ACHN (cell line): ENCODE results near the gene PLS1.

Experiments
- DNase-seq: peaks from one replicate; pipeline ENCODE4 v3.0.0-alpha.2; 2015
- in situ Hi-C: cut with HindIII; loops from 2 replicates; pipeline ENCODE4 v1.10.0; 2017; ENCODE audit warnings: low sequenced_read_pairs, low pct_ligation_motif_present, low pct_unique_long_range_greater_than_20kb

The PLS1 gene

DNA sequence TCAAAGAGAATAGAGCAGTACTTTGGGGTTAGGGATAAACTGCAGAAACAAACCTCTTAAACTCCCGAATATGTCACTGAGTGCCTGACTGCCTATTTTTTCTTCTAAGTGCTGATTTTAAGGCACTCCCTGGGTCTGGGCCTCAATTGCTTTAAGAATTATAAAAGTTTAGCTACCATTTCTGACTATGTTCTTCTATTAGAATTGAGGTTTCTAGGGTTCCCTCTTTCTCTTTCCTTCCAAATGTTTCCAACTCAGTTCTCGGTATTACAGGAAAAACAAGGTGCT, 28.9 kb downstream of the PLS1 start:
- no peak for DNase-seq
- in situ Hi-C loops: no loop called here

DNA sequence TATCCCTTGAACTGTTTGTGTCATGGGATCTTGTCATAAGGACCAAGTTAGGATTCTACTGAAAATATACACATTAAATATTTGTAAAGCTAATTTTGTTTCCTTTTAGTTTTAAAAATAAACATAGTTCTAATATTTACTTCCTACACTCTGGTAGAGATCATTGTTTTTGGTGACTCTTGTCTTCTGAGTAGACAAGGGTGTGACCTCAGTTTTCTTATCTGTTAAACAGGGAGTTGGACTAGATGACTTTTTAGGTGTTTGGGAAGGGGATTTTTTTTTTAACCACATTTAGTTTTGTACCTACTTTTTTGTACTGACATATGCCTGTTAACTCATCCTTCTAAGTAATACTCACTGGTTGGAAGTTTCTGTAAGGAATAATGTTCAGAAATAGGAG, 30.8 kb downstream of the PLS1 start:
- no peak for DNase-seq
- in situ Hi-C loops: no loop called here

DNA sequence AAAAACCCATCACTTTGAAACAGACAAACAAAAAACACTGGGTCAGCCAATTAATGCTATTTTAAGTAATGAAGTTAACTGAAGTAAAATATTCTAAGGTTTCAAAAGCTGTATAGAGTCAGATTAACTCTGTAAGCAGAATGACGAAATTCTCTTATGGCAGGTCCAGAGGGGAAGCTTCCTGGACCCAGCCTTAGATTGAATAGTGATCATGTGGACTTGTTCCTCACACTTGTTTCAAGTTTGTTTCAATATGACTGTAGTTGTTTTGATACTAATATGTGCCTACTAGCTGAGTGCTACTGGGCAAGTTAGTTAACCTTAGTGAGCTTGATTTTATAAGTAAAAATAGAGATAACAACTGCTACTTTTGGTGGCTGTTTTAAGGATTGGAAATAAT, 32.6 kb downstream of the PLS1 start:
- no peak for DNase-seq
- in situ Hi-C loops: no loop called here

DNA sequence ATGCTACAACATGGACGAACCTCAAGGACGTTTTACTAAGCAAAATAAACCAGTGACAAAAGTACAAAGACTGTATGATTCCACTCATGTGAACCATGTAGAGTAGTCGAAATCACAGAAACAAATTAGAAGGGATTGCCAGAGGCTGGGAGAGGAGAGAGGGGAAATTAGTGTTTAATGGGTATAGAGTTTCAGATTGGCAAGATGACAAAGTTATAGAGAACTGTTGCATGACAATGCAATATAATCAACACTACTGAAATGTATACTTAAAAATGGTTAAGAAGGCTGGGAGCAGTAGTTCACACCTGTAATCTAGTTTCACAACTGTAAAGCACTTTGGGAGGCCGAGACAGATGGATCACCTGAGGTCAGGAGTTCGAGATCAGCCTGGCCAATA, 36.9 kb downstream of the PLS1 start:
- in situ Hi-C loops: no loop called here
- DNase-seq: no peak

DNA sequence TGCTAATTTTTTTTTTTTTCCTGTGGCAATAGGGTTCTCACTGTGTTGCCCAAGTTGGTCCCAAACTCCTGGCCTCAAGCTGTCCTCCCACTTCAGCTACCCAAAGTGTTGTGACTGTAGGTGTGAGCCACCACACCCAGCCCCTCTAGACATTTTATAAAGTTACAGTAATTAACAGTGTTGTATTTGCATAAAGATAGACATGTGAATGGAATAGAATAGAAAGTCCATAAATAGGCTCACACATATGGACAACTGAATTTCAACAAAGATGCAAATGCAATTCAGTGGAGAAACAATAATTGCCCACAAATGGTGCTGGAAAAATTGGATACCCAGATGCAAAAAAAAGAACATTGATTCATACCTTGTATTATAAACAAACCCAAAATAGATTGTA, 39.9 kb downstream of the PLS1 start:
- no peak for DNase-seq
- in situ Hi-C loops: no loop called here

DNA sequence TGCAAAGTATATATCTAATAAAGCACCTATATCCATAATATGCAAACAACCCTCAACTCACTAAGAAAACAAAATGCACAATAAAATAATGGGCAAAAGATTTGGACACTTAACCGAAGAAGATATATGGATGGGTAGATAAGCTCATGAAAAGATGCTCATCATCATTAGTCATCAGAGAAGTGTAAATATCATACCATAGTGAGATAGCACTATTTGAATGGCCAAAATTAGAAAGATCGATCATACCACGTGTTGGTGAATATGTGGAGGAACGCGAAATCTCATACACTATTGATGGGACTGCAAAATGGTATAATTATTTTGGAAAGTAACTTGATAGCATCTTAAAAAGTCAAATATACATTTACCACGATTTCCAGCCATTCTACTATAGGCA, 40.5 kb downstream of the PLS1 start:
- in situ Hi-C loops: no loop called here

DNA sequence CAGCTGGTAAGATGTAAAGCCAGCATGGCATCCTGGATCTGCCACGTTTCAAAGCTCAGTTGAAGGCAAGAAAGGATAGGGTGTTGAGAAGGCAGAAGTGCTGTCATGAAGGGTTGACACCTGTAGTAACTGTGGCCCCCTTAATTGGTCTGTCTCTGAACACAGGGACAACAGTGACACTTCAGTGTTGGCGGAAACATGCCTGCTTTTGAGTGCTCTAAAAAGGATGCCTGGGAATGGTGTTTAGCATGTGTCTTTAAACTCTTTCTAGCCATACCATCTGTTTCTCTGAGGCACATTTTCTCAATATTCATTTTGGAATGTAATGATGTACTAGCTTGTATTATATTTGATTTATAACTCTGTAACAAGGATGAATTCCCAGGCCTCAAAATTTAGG, 42.1 kb downstream of the PLS1 start:
- no peak for DNase-seq
- in situ Hi-C loops: no loop called here

More for the DNA sequence above, 40.5 kb downstream of the PLS1 start:
- DNase-seq: no peak

DNA sequence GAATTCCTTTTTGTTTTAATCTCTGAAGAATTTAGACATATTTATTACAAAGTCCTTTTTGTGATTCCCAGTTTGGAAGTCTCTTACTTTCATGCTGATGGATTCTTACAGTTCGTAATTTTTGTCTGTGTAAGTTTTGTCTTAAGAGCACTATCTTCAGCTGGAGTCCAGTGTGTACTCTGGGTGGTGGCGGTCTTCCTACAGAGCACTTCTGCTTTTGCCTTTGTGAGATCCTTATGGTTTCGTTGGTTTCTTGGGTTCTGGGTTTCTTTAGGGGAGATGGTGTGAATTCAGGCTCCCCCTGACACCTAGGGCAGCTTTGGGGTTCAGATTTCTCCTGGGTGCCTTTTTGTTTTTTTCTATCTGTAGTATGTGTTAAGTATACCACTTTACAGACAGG, 45.3 kb downstream of the PLS1 start:
- DNase-seq: no peak

DNA sequence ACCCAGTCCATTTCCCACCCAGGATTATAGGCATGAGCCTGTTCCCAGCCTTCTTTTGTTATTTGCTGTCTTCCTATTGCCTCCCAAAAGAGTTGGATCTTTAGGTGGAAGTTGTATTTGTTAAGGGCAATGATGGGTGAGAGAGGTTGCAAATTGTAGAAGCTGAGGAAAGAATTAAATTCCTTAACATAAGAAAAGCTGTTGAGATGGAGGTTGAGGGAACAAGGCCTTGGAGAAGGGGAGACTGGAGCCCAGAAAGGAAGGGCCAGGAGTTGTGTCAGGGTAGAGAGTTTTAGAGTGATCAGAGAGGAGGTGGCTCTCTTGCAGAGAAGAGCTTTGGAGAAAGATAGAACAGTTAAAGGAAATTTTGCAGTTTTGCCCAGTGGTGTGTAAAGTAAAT, 46.8 kb downstream of the PLS1 start:
- in situ Hi-C loops: no loop called here
- DNase-seq: no peak

More for the DNA sequence above, 45.3 kb downstream of the PLS1 start:
- in situ Hi-C loops: no loop called here

DNA sequence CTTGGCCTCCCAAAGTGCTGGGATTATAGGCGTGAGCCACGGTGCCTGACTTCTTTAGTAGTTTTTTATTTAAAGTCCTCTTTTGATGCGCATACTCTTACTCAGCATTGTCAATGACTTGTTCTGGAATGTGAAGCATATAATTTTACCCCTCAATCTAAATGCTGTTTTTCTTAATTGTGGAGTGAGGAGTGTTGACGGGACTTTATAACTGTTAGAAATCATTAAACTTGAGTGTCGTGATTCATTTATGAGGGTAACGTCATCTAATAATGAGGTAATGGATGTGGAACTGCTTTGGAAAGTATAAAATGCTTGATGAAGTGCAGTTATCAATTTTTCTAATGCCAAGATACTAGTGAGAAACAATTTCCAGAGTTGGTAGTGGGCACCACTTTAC, 48.3 kb downstream of the PLS1 start:
- in situ Hi-C loops: no loop called here

DNA sequence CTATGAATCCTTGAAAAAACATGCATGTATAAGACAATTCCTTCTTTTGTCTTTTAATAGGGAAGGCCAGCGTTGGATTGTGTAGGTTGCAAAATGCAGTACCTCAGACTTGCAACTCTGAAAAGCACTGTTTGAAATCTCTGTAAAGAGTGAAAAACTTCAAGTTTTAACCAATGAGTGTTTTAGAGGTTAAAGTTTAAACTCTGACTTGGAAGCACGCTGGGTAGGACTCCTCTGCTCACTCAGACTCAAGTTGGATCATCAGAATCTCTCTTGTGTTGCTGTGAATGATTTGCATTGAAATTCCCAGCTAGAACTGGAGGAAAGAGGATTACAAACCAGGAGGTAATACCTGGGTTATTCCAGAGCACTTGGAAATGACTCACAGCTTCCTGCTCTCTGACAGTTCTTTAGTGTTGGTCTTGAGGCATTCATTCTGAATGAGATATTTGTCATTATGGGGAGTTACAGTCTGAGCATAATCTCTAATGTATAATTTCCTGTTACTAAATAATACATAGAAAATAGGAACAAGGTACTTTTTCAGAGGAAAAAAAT, 49.1 kb downstream of the PLS1 start:
- in situ Hi-C loops: no loop called here
- peak; percentile 96 for DNase-seq

More for the DNA sequence above, 48.3 kb downstream of the PLS1 start:
- DNase-seq: peak; percentile 36

DNA sequence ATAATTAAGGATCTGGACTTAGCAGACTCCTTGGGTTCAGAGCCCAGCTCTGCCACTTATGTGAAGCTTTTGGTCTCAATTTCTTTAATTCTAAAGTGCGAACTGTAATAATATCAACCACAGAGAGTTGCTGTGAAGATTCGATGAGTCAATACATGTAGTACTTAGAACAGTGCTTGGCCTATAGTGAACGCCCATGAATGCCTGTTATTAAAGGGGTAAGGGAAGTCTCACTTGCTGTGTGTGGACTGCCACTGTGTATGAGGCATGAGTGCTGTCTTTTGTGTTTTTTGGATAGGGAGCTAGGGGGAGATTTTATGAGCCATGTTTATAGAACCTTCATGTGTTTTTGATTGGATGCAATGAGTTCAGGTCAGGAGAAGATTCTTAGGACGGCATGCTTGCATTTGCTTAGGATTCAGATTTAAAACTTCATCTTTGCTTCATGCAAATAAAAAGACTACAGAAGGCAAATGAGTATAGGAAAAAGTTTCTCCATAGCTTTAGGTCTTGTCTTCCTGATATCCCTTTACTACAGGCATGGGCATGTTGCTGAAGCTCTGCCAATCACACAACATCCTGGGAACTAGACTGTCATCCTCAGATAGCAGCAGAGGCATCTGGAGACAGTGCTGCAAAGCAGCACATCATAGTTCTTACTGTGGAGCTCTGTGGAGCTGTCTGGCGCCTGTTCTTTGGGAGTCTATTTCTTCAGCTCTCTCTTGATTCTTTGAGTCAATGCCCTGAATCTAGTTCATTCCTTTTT, 50.0 kb downstream of the PLS1 start:
- no peak for DNase-seq
- in situ Hi-C loops: no loop called here

DNA sequence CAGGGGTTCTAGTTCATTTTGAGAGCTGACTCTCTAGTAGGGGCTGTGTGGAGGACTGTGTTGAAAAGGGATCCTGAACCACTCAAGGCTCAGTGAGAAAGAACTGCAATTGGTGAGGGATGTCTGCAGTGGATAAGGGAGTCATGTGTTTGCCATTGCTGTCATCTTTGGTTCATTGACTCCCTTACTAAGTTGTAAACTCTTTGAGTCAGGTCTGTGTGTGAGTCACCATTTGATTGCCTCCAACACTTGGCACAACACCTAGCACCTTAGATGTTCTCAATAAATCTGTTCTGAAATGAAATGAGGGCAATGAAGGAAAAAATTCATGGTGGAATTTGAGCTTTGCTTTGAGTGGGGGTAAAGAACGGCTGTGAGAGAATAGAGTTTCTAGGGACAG, 51.7 kb downstream of the PLS1 start:
- in situ Hi-C loops: no loop called here
- DNase-seq: peak; percentile 85

DNA sequence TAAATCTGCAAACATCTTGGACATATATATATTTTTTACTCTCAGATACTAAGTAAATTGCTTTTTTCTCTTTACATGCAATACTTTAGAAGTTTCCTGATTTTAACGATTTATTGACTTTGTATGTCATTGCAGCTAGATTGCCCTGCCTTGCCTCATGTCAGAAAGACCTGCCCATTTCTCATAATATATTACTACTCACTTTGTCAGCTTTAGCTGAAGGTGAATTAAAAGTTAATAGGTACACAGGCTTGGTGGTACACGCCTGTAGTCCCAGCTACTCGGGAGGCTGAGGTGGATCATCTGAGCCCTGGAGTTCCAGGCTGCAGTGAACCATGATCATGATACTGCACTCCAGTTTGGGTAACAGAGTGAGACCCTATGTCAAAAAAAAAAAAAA, 52.8 kb downstream of the PLS1 start:
- in situ Hi-C loops: no loop called here
- no peak for DNase-seq

DNA sequence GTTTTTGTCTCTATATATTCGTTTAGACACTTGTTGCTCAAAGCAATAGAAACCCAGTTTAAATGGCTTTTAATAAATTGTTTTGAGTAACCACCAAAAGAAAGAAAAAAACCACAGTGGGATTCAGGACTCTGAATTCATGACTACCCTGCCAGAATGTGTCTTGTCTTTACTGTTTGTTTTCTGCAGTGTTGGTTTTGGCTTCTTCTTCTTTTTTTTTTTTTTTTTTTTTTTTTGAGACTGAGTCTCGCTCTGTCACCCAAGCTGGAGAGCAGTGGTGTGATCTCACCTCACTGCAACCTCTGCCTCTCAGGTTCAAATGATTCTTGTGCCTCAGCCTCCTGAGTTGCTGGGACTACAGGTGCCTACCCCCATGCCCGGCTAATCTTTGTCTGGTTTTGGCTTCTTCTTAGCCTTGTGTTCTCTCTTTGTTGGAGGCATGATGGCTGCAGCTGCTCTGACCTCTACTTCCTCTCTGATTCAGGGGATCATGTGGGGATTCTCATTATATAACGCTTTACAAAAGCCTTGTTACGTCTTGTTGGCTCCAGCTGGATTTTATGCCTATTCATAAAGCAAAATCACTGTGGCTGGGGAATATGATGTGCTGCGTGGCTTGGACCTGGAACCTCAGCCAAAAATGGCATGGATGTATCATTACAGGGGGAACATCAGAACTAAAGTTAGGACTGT, 54.0 kb downstream of the PLS1 start:
- DNase-seq: no peak
- in situ Hi-C loops: no loop called here

DNA sequence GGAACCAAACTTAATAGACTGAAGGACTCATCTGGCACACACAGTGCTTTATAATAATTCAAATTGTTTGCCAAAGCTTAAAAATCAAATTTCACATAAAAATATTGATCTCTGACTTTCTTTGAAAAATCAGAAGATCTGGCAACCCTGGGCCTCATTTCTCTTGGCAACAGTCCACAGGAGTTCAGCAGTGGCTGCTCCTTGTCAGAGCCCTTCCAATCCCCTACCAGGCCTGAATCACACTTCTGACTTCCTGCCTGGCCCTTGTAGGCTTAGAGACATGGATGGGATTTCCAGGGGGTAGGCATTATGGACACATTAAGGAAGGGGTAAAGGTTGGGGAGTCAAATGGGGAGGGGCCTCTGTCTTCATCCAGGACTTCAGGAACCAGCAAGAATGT, 55.5 kb downstream of the PLS1 start:
- no peak for DNase-seq
- in situ Hi-C loops: no loop called here

DNA sequence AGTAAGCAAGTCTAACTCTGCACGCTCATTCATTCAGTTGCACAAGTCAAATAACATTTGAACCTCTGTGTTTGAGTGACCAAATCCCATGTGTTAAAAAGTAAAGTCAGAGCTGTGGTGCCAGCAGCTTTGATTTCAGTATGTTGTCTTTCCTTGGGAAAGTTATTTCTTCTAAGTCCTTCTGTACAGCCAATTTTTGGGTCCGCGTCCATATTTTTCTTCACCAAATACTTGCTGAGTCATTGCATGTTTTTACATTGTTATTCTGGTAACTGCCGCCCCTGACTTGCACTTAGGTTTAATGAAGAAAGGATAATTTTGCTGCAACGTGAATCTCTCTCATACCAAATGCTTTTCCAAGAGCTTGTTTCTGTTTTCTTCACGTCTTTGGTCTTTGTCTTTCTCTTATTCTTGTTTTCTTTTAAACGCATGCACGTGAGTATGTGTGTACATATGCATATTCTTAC, 56.7 kb downstream of the PLS1 start:
- in situ Hi-C loops: no loop called here
- DNase-seq: no peak

DNA sequence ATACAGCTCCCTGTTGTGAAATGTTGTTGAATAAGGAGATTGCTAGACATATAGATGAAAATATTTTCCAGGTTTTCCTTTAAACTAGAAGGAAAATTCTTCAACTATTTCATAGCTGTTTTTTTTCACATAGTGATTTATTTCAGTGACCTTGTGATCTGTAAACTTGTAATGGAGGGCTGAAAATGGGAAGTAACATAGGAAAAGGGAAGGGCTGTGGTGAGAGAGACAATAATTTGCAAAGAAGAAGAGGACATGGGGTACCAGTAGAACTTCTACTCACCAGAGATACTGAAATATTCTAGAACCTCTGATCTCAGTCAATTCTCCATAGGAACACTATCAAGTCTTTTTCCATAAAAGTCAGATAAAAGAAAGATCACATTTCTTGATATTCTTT, 60.4 kb downstream of the PLS1 start:
- no peak for DNase-seq
- in situ Hi-C loops: no loop called here

DNA sequence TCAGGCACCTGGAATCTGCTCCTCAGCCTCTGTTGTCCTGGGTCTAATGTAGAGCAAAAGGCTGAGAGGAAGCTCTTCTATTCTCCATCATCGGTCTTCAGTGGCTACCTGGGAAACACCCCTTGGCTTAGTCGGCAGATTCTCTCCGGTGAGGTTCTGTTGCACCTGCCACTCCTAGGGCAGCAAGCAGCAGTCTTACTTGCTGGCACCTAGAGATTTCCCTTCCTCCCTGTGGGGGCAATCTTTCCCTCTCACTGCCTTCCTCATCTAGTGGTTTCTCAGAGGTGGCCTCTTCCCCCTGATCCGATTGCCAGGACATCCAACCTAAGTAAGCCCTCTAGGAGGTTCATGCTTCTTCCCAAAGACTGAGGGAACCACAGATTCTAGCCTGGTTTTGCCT, 60.8 kb downstream of the PLS1 start:
- in situ Hi-C loops: no loop called here
- DNase-seq: no peak

DNA sequence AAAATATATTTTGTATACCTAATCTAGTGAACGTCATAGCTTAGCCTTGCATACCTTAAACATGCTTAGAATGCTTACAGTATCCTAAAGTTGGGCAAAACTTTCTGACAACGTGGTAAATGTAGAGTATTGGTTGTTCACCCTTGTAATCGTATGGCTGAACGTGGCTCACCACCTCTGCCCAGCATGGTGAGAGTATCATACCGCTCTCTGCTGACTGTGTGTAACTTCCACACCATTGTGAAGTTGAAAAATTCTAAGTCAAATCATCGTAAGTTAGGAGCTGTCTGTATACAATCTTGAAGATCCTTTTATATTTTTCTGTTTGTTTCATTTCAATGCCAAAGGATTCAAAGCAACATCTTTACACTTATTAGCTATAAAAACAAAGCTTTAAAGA, 64.2 kb downstream of the PLS1 start:
- DNase-seq: no peak
- in situ Hi-C loops: no loop called here
